Upper lobe of left lung (tissue), 6 donors: ENCODE measurements around the gene ELAVL1. TPM values are rescaled to one million over a fixed set of nuclear protein-coding genes. Genes with fewer than 3 reads are reported as not detected.
A peak's percentile ranks its signal among the peaks of the same experiment; 100 is the strongest.

ENCODE experiments used
- ATAC-seq, 2 donors: fragments of 200-7000 bp; cut with Tn5 transposase; one replicate each; pipeline ENCODE4 v1.9.1; 2022; ENCODE audit warnings: mild to moderate bottlenecking in 2 of 2, moderate library complexity in 2 of 2; ENCODE audit not compliant: low FRiP score in 2 of 2
- DNase-seq, 2 donors: peaks; one replicate each; pipeline ENCODE4 v3.0.0-alpha.2; 2019 to 2020
- H3K27ac ChIP-seq, 4 donors: fragments of 200-600 bp; sonication (generic); one replicate each; pipeline ENCODE4 v1.5.1; 2016 to 2019
- H3K27me3 ChIP-seq, 4 donors: fragments of 200-600 bp; sonication (generic); one replicate each; pipeline ENCODE4 v1.5.1; 2017 to 2019
- H3K36me3 ChIP-seq, 4 donors: fragments of 200-600 bp; sonication (generic); one replicate each; pipeline ENCODE4 v1.5.1; 2016 to 2019
- H3K4me1 ChIP-seq, 4 donors: fragments of 200-600 bp; sonication (generic); one replicate each; pipeline ENCODE4 v1.5.1; 2018 to 2019
- H3K4me3 ChIP-seq, 4 donors: fragments of 200-600 bp; sonication (generic); one replicate each; pipeline ENCODE4 v1.5.1; 2017 to 2019; ENCODE audit warnings: mild to moderate bottlenecking in 2 of 4, moderate library complexity in 1 of 4
- H3K9me3 ChIP-seq, 4 donors: fragments of 200-600 bp; sonication (generic); one replicate each; pipeline ENCODE4 v1.5.1; 2018 to 2019
- EP300 ChIP-seq, 4 donors: sonication (generic); formaldehyde crosslinking; IDR thresholded peaks; one replicate each; pipeline ENCODE4 v1.5.1; 2017; ENCODE audit warnings: antibody characterized with exemption in 4 of 4, control low read depth in 2 of 4
- POLR2A ChIP-seq, 4 donors: fragments of 450-650 bp; IDR thresholded peaks; one replicate each; pipeline ENCODE4 v1.5.1; 2016 to 2017; ENCODE audit warnings: antibody characterized with exemption in 4 of 4, mild to moderate bottlenecking in 2 of 4
- POLR2AphosphoS5 ChIP-seq, 2 donors: sonication (generic); formaldehyde crosslinking; IDR thresholded peaks; one replicate each; pipeline ENCODE4 v1.5.1; 2017; ENCODE audit warnings: antibody characterized with exemption in 2 of 2
- WGBS, 2 donors: methylation state at CpG; one replicate each; pipeline ENCODE4 v1.1.5; 2017 to 2018; 5-methylcytosine and 5-hydroxymethylcytosine counted together
- total RNA-seq, 6 donors: library from RNA; depleted of rRNA in 4 of 6; stranded (reverse); fragments of >200 nt in 4 of 6; gene quantifications; one replicate each; pipeline versions ENCODE4 v1.1.0 to v1.2.1, GENCODE V29; 2016 to 2021
- TF ChIP-seq, protein P1 (sequence below), 6 experiments: fragments of 450-650 bp in 4 of 6; fragments of 200-600 bp in 2 of 6; sonication (generic) in 2 of 6; IDR thresholded peaks; one replicate each; pipeline ENCODE4 v1.5.1; 2016 to 2019; ENCODE audit warnings: antibody characterized with exemption in 6 of 6
- donor health status: DM: no; HTN: no; CAD: no; lungs with moderate emphysema.
- donor health status: DM: no; HTN: yes; CAD: no; lungs with severe emphysema.

Gene ELAVL1
- total RNA-seq, 6 donors from 2014 or later: 21.0 to 71.1 (median 36.1) TPM

DNA sequence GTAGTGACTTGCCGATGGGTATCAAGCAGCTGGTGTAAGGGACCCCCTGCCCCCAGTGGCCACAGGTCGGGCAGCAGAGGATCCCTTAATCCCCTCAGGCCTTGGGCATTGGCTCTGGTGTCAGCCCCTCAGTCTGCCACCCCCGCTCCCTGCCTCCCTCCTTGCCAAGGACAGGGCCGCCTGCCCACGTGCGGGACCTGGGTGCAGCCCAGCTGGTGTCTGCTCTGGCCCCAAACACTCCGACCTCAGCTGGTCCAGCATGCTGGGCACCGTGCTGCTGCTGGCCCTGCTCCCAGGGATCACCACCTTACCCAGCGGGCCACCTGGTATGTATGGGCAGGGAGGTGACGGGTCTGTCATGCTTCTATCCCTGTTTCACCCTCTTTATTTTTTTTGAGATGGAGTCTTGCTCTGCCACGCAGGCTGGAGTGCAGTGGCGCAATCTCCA, 90.8 kb downstream of the ELAVL1 start, which contains the start of gene TGFBR3L:
TSS of gene TGFBR3L (plus strand) at position 233 of the 448 bp plus-strand sequence.
- Histone ChIP-seq H3K4me3 (no peak within 1 kb of the TSS), H3K4me1 (peaks cover 25 to 45% (median 31%) of the 10 kb centered on the region in 4 donors), H3K27me3 (peaks cover 0 to 39% (median 27%) of the 10 kb centered on the region in 4 donors), H3K9me3 (no peaks in the 10 kb centered on the region), H3K36me3 (peaks cover 26 to 39% (median 38%) of the 10 kb centered on the region in 4 donors), H3K27ac (no peak within 1 kb of the TSS)
- peak in 1 of 2 donors; percentile 69 for DNase-seq
- TF ChIP-seq EP300 (IDR thresholded peaks at IDR 0.05) (no peak), POLR2AphosphoS5 (IDR thresholded peaks at IDR 0.05) (no peak), POLR2A (IDR thresholded peaks at IDR 0.05) (no peak)
- TF ChIP-seq, protein P1, sequence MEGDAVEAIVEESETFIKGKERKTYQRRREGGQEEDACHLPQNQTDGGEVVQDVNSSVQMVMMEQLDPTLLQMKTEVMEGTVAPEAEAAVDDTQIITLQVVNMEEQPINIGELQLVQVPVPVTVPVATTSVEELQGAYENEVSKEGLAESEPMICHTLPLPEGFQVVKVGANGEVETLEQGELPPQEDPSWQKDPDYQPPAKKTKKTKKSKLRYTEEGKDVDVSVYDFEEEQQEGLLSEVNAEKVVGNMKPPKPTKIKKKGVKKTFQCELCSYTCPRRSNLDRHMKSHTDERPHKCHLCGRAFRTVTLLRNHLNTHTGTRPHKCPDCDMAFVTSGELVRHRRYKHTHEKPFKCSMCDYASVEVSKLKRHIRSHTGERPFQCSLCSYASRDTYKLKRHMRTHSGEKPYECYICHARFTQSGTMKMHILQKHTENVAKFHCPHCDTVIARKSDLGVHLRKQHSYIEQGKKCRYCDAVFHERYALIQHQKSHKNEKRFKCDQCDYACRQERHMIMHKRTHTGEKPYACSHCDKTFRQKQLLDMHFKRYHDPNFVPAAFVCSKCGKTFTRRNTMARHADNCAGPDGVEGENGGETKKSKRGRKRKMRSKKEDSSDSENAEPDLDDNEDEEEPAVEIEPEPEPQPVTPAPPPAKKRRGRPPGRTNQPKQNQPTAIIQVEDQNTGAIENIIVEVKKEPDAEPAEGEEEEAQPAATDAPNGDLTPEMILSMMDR (IDR thresholded peaks at IDR 0.05): no peak
- ATAC-seq: no peak
- WGBS, 2 donors: 70 to 75% methylated on average over 5 to 12 of the region's 12 CpGs

DNA sequence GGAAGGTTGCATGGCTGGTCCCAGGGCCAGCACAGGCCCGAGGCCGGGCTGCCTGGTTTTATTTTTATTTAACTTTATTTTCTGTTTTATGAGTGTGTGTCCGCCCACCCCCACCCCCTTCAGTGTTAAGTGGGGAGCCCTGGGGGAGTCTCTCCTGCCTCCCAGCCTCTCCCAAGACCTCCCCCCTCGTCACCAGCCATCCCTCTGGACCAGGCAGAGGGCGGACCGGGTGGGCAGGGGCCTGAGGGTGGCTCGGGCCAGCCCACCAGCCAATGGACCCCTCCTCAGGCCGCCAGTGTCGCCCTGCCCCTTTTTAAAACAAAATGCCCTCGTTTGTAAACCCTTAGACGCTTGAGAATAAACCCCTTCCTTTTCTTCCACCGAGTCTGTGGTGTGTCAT, 91.3 kb downstream of the ELAVL1 start:
- no peak for DNase-seq
- peaks cover 26 to 44% (median 43%) of the 10 kb centered on the region in 4 donors for H3K36me3 ChIP-seq

GRCh38 chr19:7913652-7914051, 91.8 kb downstream of the ELAVL1 start:
- Histone ChIP-seq H3K27me3 (peaks cover 0 to 32% (median 24%) of the 10 kb centered on the region in 4 donors), H3K4me1 (peaks cover 22 to 35% (median 28%) of the 10 kb centered on the region in 4 donors)

More for the DNA sequence above, 91.3 kb downstream of the ELAVL1 start:
- Histone ChIP-seq H3K27ac (no peak overlapping the region), H3K4me3 (no peak overlapping the region), H3K9me3 (no peaks in the 10 kb centered on the region), H3K27me3 (peaks cover 0 to 37% (median 27%) of the 10 kb centered on the region in 4 donors), H3K4me1 (peaks cover 22 to 40% (median 28%) of the 10 kb centered on the region in 4 donors)
- WGBS, 2 donors: 67% methylated on average over 12 of the region's 12 CpGs
- ATAC-seq: no peak
- TF ChIP-seq POLR2AphosphoS5 (IDR thresholded peaks at IDR 0.05): no peak
- TF ChIP-seq, protein P1 (IDR thresholded peaks at IDR 0.05): no peak
- TF ChIP-seq POLR2A (IDR thresholded peaks at IDR 0.05): no peak
- TF ChIP-seq EP300 (IDR thresholded peaks at IDR 0.05): no peak

DNA sequence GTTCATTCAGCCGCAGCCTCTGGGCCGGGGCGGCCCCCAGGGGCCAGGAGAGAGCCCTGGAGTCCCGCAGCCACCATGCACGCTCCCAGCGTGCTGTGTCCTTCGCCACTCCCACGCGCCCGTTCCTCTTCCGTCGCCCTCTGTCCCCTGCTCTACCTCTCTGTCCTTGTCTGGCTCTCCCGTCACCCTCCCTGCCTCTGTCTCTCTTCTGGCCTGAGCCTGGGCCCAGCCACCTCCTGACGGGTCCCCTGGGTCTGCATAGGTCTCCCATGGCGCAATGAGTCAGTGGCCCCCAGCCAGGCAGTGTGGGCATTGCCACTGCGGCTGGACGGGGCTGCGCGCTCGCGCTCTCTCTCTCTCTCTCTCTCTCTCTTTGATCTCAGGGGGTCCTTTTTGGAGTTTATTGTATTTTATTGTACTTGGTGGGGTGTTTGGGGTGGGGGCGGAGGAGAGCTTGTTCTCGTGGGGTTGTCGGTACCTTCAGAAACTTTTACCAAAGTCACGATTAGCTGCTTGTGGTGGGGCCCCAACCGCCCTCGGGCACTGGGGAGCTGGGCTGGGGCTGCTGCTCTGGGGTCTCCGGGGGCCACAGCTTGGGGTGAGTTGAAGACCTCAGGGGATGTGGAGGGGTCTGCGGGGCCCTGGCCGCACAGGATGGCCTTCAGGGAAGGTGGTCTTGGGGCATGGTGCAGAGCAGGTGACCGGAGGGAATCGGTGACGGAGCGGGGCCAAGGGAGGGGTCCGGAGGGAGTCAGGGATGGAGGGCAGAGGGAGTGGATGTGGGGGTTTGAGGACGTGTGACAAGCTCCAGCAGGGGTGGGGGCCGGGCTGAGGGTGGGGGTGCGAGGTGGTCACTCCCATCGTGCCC, 92.5 kb downstream of the ELAVL1 start:
- ATAC-seq (no peak), DNase-seq (peak in 1 of 2 donors; percentile 78)
- no peaks in the 10 kb centered on the region for H3K9me3 ChIP-seq
- H3K4me3 ChIP-seq: no peak overlapping the region
- H3K4me1 ChIP-seq: peaks cover 19 to 28% (median 24%) of the 10 kb centered on the region in 4 donors
- WGBS, 2 donors: 96 to 98% methylated on average over 34 to 39 of the region's 39 CpGs
- TF ChIP-seq EP300 (IDR thresholded peaks at IDR 0.05): no peak
- no peak for TF ChIP-seq POLR2AphosphoS5 (IDR thresholded peaks at IDR 0.05)
- TF ChIP-seq POLR2A (IDR thresholded peaks at IDR 0.05): no peak
- TF ChIP-seq, protein P1 (IDR thresholded peaks at IDR 0.05): no peak
- peaks cover 26 to 47% (median 45%) of the 10 kb centered on the region in 4 donors for H3K36me3 ChIP-seq
- peaks cover 0 to 28% (median 20%) of the 10 kb centered on the region in 4 donors for H3K27me3 ChIP-seq
- H3K27ac ChIP-seq: no peak overlapping the region

More at GRCh38 chr19:7913652-7914051, 91.8 kb downstream of the ELAVL1 start:
- Histone ChIP-seq H3K36me3 (peaks cover 26 to 47% (median 45%) of the 10 kb centered on the region in 4 donors), H3K4me3 (no peak overlapping the region), H3K9me3 (no peaks in the 10 kb centered on the region), H3K27ac (no peak overlapping the region)
- 88% methylated on average over 10 of the region's 10 CpGs for WGBS, 2 donors
- TF ChIP-seq, protein P1 (IDR thresholded peaks at IDR 0.05): no peak
- TF ChIP-seq POLR2A (IDR thresholded peaks at IDR 0.05) (no peak), POLR2AphosphoS5 (IDR thresholded peaks at IDR 0.05) (no peak), EP300 (IDR thresholded peaks at IDR 0.05) (no peak)
- ATAC-seq (no peak), DNase-seq (no peak)
